Parathyroid adenoma (tissue), 2 donors: ENCODE results near the gene PRMT5.

Experiments used
- H2AFZ ChIP-seq: fragments of 300-600 bp; sonication (generic); one replicate; pipeline ENCODE4 v1.7.0; 2017; ENCODE audit warnings: antibody characterized with exemption, mild to moderate bottlenecking
- H3K27ac ChIP-seq: fragments of 300-600 bp; sonication (generic); one replicate; pipeline ENCODE4 v1.7.0; 2017
- H3K27me3 ChIP-seq: fragments of 300-600 bp; sonication (generic); one replicate; pipeline ENCODE4 v1.7.0; 2017; ENCODE audit warnings: low read length; ENCODE audit not compliant: control insufficient read depth, insufficient read depth
- H3K36me3 ChIP-seq: fragments of 300-600 bp; sonication (generic); one replicate; pipeline ENCODE4 v1.7.0; 2017; ENCODE audit warnings: low read length; ENCODE audit not compliant: control insufficient read depth, insufficient read depth
- H3K4me1 ChIP-seq: fragments of 300-600 bp; sonication (generic); one replicate; pipeline ENCODE4 v1.7.0; 2017; ENCODE audit warnings: control low read depth
- H3K4me2 ChIP-seq: fragments of 300-600 bp; sonication (generic); one replicate; pipeline ENCODE4 v1.7.0; 2017; ENCODE audit warnings: low read length
- H3K4me3 ChIP-seq: fragments of 300-600 bp; sonication (generic); one replicate; pipeline ENCODE4 v1.7.0; 2017; ENCODE audit warnings: low read depth, low read length
- H3K79me2 ChIP-seq: fragments of 300-600 bp; sonication (generic); one replicate; pipeline ENCODE4 v1.7.0; 2017; ENCODE audit warnings: control low read depth
- H3K9ac ChIP-seq: fragments of 300-600 bp; sonication (generic); one replicate; pipeline ENCODE4 v1.7.0; 2017; ENCODE audit warnings: mild to moderate bottlenecking
- H3K9me3 ChIP-seq: fragments of 300-600 bp; sonication (generic); one replicate; pipeline ENCODE4 v1.7.0; 2017; ENCODE audit warnings: low read length; ENCODE audit not compliant: control insufficient read depth
- TF ChIP-seq, protein P1 (sequence below): fragments of 300-600 bp; sonication (generic); IDR thresholded peaks from one replicate; pipeline ENCODE4 v1.7.0; 2017; ENCODE audit warnings: antibody characterized with exemption, mild to moderate bottlenecking
- donor health status: primary hyperparathyroidism.

PRMT5 gene

DNA sequence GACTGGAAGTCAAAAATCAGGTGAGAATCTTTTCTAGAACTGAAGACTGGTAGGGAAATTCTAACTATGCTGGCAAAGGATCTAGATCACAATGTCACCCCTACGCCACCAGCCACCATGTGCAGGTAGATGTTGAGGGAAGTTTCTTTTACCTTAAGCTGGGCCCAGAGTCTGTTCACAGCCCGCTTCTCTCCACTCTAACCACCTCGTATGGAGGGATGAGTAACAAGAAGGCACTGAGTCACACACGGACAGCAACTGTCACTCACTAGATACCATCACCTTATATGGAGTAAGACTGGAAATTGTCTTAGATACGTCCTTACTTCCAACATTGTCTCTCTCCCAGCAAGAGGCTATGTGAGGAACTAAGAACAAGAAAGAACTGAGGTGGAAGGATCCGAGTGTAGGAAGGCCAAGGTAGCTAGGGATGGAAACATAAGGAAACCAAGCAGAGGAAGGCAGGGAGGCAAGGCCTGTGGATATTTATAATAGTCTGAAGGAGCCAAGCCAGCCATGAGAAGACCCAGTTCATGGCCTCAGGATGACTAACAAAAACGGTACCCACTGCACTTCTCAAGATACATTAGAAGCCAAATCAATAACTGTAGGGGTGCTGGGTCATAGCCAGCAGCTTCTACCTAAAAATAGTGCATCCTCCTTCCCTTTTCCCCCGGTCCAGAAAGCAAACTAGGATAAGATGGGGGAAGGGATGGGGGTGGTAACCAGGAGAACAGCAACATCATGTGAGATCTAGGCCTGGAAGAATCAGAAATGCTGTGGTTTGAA, 30.7 kb downstream of the PRMT5 start:
- Histone ChIP-seq H3K4me2 (no peak overlapping the region), H3K27me3 (no peaks in the 10 kb centered on the region), H3K79me2 (no peaks in the 10 kb centered on the region), H3K4me3 (no peak overlapping the region), H3K4me1 (no peaks in the 10 kb centered on the region), H3K9ac (no peak overlapping the region), H3K9me3 (no peaks in the 10 kb centered on the region), H3K36me3 (no peaks in the 10 kb centered on the region), H3K27ac (no peak overlapping the region), H2AFZ (no peak overlapping the region)
- TF ChIP-seq, protein P1, sequence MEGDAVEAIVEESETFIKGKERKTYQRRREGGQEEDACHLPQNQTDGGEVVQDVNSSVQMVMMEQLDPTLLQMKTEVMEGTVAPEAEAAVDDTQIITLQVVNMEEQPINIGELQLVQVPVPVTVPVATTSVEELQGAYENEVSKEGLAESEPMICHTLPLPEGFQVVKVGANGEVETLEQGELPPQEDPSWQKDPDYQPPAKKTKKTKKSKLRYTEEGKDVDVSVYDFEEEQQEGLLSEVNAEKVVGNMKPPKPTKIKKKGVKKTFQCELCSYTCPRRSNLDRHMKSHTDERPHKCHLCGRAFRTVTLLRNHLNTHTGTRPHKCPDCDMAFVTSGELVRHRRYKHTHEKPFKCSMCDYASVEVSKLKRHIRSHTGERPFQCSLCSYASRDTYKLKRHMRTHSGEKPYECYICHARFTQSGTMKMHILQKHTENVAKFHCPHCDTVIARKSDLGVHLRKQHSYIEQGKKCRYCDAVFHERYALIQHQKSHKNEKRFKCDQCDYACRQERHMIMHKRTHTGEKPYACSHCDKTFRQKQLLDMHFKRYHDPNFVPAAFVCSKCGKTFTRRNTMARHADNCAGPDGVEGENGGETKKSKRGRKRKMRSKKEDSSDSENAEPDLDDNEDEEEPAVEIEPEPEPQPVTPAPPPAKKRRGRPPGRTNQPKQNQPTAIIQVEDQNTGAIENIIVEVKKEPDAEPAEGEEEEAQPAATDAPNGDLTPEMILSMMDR = no peak

DNA sequence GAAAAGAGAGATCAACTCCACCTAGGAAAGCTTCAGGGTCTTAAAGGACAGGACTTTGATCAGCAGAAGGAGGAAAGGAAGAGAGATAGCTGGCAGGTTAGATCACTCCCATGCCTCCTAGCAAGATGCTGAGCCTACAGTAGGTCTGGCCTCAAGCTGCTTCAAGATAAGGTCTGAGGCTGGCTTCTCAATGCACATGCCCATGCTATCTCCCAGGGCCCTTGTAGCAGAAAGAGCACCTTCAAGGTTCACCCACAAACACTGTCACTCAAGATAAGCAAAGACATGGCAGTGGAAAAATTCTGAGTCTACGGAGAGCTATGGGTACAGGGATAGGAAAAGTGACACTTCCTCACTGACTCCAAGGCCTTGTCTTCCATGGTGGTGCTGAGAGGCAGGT, 31.8 kb downstream of the PRMT5 start:
- H3K4me3 ChIP-seq = no peak overlapping the region
- no peaks in the 10 kb centered on the region for H3K36me3 ChIP-seq

DNA sequence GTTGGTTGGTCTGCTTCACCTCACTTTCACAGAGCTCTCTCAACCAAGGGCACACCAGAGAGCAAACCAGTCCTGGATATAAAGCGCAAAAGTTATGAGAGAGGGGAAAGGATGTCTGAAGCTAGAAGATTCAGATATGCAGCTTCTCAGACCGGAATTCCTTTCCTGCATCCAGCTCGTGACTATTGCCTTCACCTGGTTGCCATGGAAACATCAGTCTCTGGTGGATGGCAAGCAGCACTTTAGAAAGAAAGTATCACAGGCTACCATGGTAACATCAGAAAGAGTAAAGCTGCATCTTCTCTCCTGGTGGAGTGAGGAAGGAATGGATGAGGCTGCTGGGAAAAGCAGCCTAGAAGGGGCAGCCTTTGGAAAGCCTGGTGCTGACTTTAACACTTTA, 32.4 kb downstream of the PRMT5 start:
- no peaks in the 10 kb centered on the region for H3K9me3 ChIP-seq

More for the DNA sequence above, 31.8 kb downstream of the PRMT5 start:
- Histone ChIP-seq H3K27me3 (no peaks in the 10 kb centered on the region), H3K4me1 (no peaks in the 10 kb centered on the region), H3K27ac (no peak overlapping the region), H3K79me2 (no peaks in the 10 kb centered on the region), H3K9ac (no peak overlapping the region), H3K4me2 (no peak overlapping the region), H2AFZ (no peak overlapping the region), H3K9me3 (no peaks in the 10 kb centered on the region)
- TF ChIP-seq, protein P1 = no peak

DNA sequence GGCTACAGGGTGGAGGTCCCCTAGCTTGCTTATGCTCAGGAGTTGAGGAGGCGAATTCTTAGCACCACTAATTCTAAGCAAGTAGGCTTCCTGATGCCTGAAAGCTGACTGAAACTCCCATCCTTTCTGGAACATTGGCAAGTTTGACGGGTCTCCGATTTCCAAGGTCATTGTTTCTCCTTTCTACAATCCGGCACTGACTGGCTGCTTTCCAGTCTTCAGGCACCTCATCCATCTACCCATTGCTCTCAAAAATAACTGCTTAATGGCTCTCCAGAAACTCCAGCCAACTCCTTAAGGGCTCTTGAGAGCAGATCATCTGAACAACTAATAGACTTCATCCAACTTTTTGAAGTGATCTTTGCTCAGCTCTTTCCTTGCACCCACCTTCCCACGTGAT, 32.8 kb downstream of the PRMT5 start:
- no peaks in the 10 kb centered on the region for H3K4me1 ChIP-seq
- H3K27ac ChIP-seq = no peak overlapping the region
- TF ChIP-seq, protein P1 = no peak
- peak overlapping the region; percentile 9 for H3K4me2 ChIP-seq
- H3K9me3 ChIP-seq = no peaks in the 10 kb centered on the region
- no peaks in the 10 kb centered on the region for H3K36me3 ChIP-seq
- H3K4me3 ChIP-seq = no peak overlapping the region
- H3K79me2 ChIP-seq = no peaks in the 10 kb centered on the region
- no peak overlapping the region for H2AFZ ChIP-seq
- H3K27me3 ChIP-seq = no peaks in the 10 kb centered on the region
- H3K9ac ChIP-seq = no peak overlapping the region

More for the DNA sequence above, 32.4 kb downstream of the PRMT5 start:
- Histone ChIP-seq H3K36me3 (no peaks in the 10 kb centered on the region), H3K4me1 (no peaks in the 10 kb centered on the region), H3K79me2 (no peaks in the 10 kb centered on the region), H2AFZ (no peak overlapping the region), H3K27ac (no peak overlapping the region), H3K4me3 (peak overlapping the region; percentile 11), H3K9ac (no peak overlapping the region), H3K27me3 (no peaks in the 10 kb centered on the region), H3K4me2 (peak overlapping the region; percentile 9)
- TF ChIP-seq, protein P1 = no peak

DNA sequence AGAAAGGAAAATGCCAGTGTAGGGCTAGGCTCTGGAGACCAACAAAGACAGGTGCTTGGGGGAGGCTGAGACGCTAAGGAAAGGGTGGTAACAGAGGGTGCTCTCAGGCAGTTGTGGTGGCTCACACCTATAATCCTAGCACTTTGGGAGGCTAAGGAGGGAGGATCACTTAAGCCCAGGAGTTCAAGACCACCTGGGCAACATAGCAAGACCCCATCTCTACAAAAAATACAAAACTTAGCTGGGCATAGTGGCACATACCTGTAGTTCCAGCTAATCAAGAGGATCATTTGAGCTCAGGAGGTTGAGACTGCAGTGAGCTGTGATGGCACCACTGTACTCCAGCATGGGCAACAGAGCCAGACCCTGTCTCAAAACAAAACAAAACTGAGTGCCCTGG, 33.8 kb downstream of the PRMT5 start:
- Histone ChIP-seq H2AFZ (no peak overlapping the region), H3K4me2 (no peak overlapping the region), H3K4me3 (no peak overlapping the region), H3K79me2 (no peaks in the 10 kb centered on the region), H3K9ac (no peak overlapping the region), H3K4me1 (no peaks in the 10 kb centered on the region), H3K27me3 (no peaks in the 10 kb centered on the region), H3K9me3 (no peaks in the 10 kb centered on the region), H3K36me3 (no peaks in the 10 kb centered on the region), H3K27ac (no peak overlapping the region)
- TF ChIP-seq, protein P1 = no peak
